Astrocyte (in vitro differentiated cells and primary cell): ENCODE results near the gene ZMIZ1. TPM values are rescaled to one million over a fixed set of nuclear protein-coding genes. Genes with fewer than 3 reads are reported as not detected.
A peak's percentile ranks its signal among the peaks of the same experiment; 100 is the strongest.

Source experiments
- DNase-seq: peaks from one replicate; pipeline ENCODE4 v3.0.0-alpha.2; 2010; ENCODE audit warnings: low read depth
- FAIRE-seq: peaks from 2 replicates; lab custom pipeline; 2011; peaks lifted over from hg19 to GRCh38; lab: Jason Lieb, UNC
- H2AFZ ChIP-seq: 2 replicates; pipeline ENCODE4 v1.6.0; 2012; ENCODE audit warnings: low read depth, low read length, inconsistent platforms
- H3K27ac ChIP-seq: 2 replicates; pipeline ENCODE4 v1.5.1; 2011; ENCODE audit warnings: low read depth, low read length, inconsistent platforms
- H3K27me3 ChIP-seq: 2 replicates; pipeline ENCODE4 v1.6.0; 2011; ENCODE audit warnings: low read length, inconsistent platforms; ENCODE audit not compliant: insufficient read depth
- H3K36me3 ChIP-seq: 2 replicates; pipeline ENCODE4 v1.5.1; 2011; ENCODE audit warnings: low read length, inconsistent platforms; ENCODE audit not compliant: insufficient read depth
- H3K4me1 ChIP-seq: 2 replicates; pipeline ENCODE4 v1.5.1; 2011; ENCODE audit warnings: low read length, inconsistent platforms; ENCODE audit not compliant: insufficient read depth
- H3K4me2 ChIP-seq: 2 replicates; pipeline ENCODE4 v1.6.0; 2012; ENCODE audit warnings: low read length, inconsistent platforms
- H3K4me3 ChIP-seq: 2 replicates; pipeline ENCODE4 v1.5.1; 2011; ENCODE audit warnings: low read depth, mild to moderate bottlenecking, low read length, inconsistent platforms; ENCODE audit not compliant: insufficient read depth
- H3K79me2 ChIP-seq: 2 replicates; pipeline ENCODE4 v1.6.0; 2012; ENCODE audit warnings: mild to moderate bottlenecking, low read length, inconsistent platforms; ENCODE audit not compliant: insufficient read depth
- H3K9ac ChIP-seq: 2 replicates; pipeline ENCODE4 v1.6.0; 2012; ENCODE audit warnings: mild to moderate bottlenecking, low read length, inconsistent platforms
- H3K9me3 ChIP-seq: 2 replicates; pipeline ENCODE4 v1.5.1; 2012; ENCODE audit warnings: low read depth, mild to moderate bottlenecking, low read length, inconsistent platforms; ENCODE audit not compliant: insufficient read depth
- H4K20me1 ChIP-seq: 2 replicates; pipeline ENCODE4 v1.6.0; 2012; ENCODE audit warnings: low read length, inconsistent platforms; ENCODE audit not compliant: insufficient read depth
- H3K27ac Mint-ChIP-seq: one replicate; pipeline ENCODE4 v1.8.0; 2021; ENCODE audit warnings: mild to moderate bottlenecking, mixed read lengths; ENCODE audit not compliant: unreplicated experiment
- H3K27me3 Mint-ChIP-seq: one replicate; pipeline ENCODE4 v1.8.0; 2021; ENCODE audit warnings: low read depth, mixed read lengths; ENCODE audit not compliant: unreplicated experiment
- H3K36me3 Mint-ChIP-seq: one replicate; pipeline ENCODE4 v1.8.0; 2021; ENCODE audit warnings: low read depth, mixed read lengths; ENCODE audit not compliant: unreplicated experiment
- H3K4me1 Mint-ChIP-seq: one replicate; pipeline ENCODE4 v1.8.0; 2021; ENCODE audit warnings: low read depth, mixed read lengths; ENCODE audit not compliant: unreplicated experiment
- H3K4me3 Mint-ChIP-seq: one replicate; pipeline ENCODE4 v1.8.0; 2021; ENCODE audit warnings: mild to moderate bottlenecking, moderate library complexity, mixed read lengths; ENCODE audit not compliant: unreplicated experiment
- H3K9me3 Mint-ChIP-seq: one replicate; pipeline ENCODE4 v1.8.0; 2021; ENCODE audit warnings: mild to moderate bottlenecking, mixed read lengths; ENCODE audit not compliant: unreplicated experiment
- EZH2 ChIP-seq: IDR thresholded peaks from 2 replicates; pipeline ENCODE4 v1.6.1; 2012; ENCODE audit warnings: mild to moderate bottlenecking, low read length, inconsistent platforms; ENCODE audit not compliant: insufficient read depth
- total RNA-seq: library from RNA; stranded (reverse); gene quantifications from 2 replicates; pipeline ENCODE4 v1.2.1, GENCODE V29; 2021
- TF ChIP-seq, protein P1 (sequence below): IDR thresholded peaks from 2 replicates; pipeline ENCODE4 v1.5.1; 2011; ENCODE audit warnings: low read depth, mild to moderate bottlenecking, inconsistent platforms, low read length, moderate library complexity; ENCODE audit not compliant: insufficient read depth

Gene ZMIZ1
- total RNA-seq, 1 donor from 2014 or later: 45.5 TPM

GRCh38 chr10:79106256-79107050 lies 37.7 kb downstream of the ZMIZ1 start:
- Mint-ChIP-seq H3K27me3 (no peaks in the 10 kb centered on the region), H3K36me3 (peaks cover 9% of the 10 kb centered on the region), H3K4me1 (peaks cover 20% of the 10 kb centered on the region), H3K4me3 (no peak overlapping the region), H3K27ac (peak overlapping the region; percentile 66), H3K9me3 (no peaks in the 10 kb centered on the region)
- peaks cover 100% of the 10 kb centered on the region for H3K79me2 ChIP-seq
- FAIRE-seq (no peak), DNase-seq (no peak)
- no peak overlapping the region for H3K27ac ChIP-seq
- peaks cover 53% of the 10 kb centered on the region for H3K4me1 ChIP-seq
- H3K36me3 ChIP-seq: peaks cover 6% of the 10 kb centered on the region
- no peak for TF ChIP-seq EZH2
- TF ChIP-seq, protein P1, sequence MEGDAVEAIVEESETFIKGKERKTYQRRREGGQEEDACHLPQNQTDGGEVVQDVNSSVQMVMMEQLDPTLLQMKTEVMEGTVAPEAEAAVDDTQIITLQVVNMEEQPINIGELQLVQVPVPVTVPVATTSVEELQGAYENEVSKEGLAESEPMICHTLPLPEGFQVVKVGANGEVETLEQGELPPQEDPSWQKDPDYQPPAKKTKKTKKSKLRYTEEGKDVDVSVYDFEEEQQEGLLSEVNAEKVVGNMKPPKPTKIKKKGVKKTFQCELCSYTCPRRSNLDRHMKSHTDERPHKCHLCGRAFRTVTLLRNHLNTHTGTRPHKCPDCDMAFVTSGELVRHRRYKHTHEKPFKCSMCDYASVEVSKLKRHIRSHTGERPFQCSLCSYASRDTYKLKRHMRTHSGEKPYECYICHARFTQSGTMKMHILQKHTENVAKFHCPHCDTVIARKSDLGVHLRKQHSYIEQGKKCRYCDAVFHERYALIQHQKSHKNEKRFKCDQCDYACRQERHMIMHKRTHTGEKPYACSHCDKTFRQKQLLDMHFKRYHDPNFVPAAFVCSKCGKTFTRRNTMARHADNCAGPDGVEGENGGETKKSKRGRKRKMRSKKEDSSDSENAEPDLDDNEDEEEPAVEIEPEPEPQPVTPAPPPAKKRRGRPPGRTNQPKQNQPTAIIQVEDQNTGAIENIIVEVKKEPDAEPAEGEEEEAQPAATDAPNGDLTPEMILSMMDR: no peak
- H3K4me2 ChIP-seq: no peak overlapping the region
- peaks cover 100% of the 10 kb centered on the region for H4K20me1 ChIP-seq
- H2AFZ ChIP-seq: no peak overlapping the region
- H3K4me3 ChIP-seq: no peak overlapping the region
- no peaks in the 10 kb centered on the region for H3K27me3 ChIP-seq
- no peaks in the 10 kb centered on the region for H3K9me3 ChIP-seq
- H3K9ac ChIP-seq: no peak overlapping the region

GRCh38 chr10:79107736-79108264 lies 39.0 kb downstream of the ZMIZ1 start:
- Histone ChIP-seq H3K9ac (no peak overlapping the region), H3K79me2 (peaks cover 100% of the 10 kb centered on the region), H3K36me3 (peaks cover 6% of the 10 kb centered on the region), H3K27ac (no peak overlapping the region), H3K27me3 (no peaks in the 10 kb centered on the region), H4K20me1 (peaks cover 99% of the 10 kb centered on the region), H3K4me2 (no peak overlapping the region), H2AFZ (no peak overlapping the region), H3K4me1 (peaks cover 53% of the 10 kb centered on the region), H3K9me3 (no peaks in the 10 kb centered on the region), H3K4me3 (no peak overlapping the region)
- Mint-ChIP-seq H3K27ac (peak overlapping the region; percentile 62), H3K36me3 (peaks cover 15% of the 10 kb centered on the region), H3K4me3 (no peak overlapping the region), H3K9me3 (no peaks in the 10 kb centered on the region), H3K27me3 (no peaks in the 10 kb centered on the region), H3K4me1 (peaks cover 19% of the 10 kb centered on the region)
- no peak for FAIRE-seq
- TF ChIP-seq, protein P1: no peak
- no peak for TF ChIP-seq EZH2
- DNase-seq: no peak

DNA sequence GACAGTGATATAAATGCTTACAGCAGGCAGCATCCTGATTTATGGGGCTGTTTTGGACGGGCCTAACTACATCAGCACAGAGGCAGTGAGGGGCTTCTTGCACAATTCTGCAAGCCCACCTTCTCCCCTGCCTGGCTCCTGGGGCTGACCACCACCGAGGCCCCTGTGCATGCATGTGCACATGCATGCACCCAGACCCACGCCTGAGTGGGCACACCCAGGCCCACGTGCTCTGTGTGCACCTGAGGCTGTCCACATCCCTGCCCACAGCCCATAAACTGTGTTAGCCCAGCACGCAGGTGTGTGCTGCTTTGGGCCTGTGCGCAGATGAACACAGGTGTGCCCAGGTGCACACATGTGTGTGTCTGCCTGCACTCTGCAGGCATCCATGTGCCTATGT lies 40.0 kb downstream of the ZMIZ1 start:
- Histone ChIP-seq H3K4me3 (no peak overlapping the region), H3K4me2 (no peak overlapping the region), H3K27ac (no peak overlapping the region), H3K36me3 (peaks cover 6% of the 10 kb centered on the region), H2AFZ (no peak overlapping the region), H3K9ac (no peak overlapping the region), H3K79me2 (peaks cover 100% of the 10 kb centered on the region), H3K9me3 (no peaks in the 10 kb centered on the region), H4K20me1 (peaks cover 98% of the 10 kb centered on the region), H3K27me3 (no peaks in the 10 kb centered on the region), H3K4me1 (peaks cover 53% of the 10 kb centered on the region)
- DNase-seq (no peak), FAIRE-seq (no peak)
- H3K36me3 Mint-ChIP-seq: peaks cover 15% of the 10 kb centered on the region
- no peaks in the 10 kb centered on the region for H3K27me3 Mint-ChIP-seq
- H3K27ac Mint-ChIP-seq: no peak overlapping the region
- H3K9me3 Mint-ChIP-seq: no peaks in the 10 kb centered on the region
- peaks cover 25% of the 10 kb centered on the region for H3K4me1 Mint-ChIP-seq
- TF ChIP-seq, protein P1: no peak
- TF ChIP-seq EZH2: no peak
- no peak overlapping the region for H3K4me3 Mint-ChIP-seq
